GM18867 (cell line): ENCODE results near the gene SPATC1L.

Source experiments
- ATAC-seq: cut with Tn5 transposase; IDR thresholded peaks from one replicate; pipeline ENCODE4 v1.9.1; 2021; ENCODE audit warnings: mild to moderate bottlenecking, moderate library complexity; ENCODE audit not compliant: unreplicated experiment

Gene SPATC1L

GRCh38 chr21:46137908-46138307, 46.4 kb downstream of the SPATC1L start:
- no peak for ATAC-seq

GRCh38 chr21:46136739-46137349, 47.4 kb downstream of the SPATC1L start:
- ATAC-seq, result no peak

- no peak for ATAC-seq
These were observed 48.4 kb downstream of the SPATC1L start for GRCh38 chr21:46135782-46136395.

- ATAC-seq, result no peak
These were observed 52.2 kb downstream of the SPATC1L start for GRCh38 chr21:46131838-46132651.

GRCh38 chr21:46131588-46131837, 52.7 kb downstream of the SPATC1L start:
- ATAC-seq, result no peak

GRCh38 chr21:46130831-46131587, 53.2 kb downstream of the SPATC1L start:
- no peak for ATAC-seq

- no peak for ATAC-seq
These were observed 54.2 kb downstream of the SPATC1L start for GRCh38 chr21:46129846-46130651.

GRCh38 chr21:46128933-46129571, 55.2 kb downstream of the SPATC1L start:
- ATAC-seq, result no peak

GRCh38 chr21:46128106-46128932, 55.9 kb downstream of the SPATC1L start:
- no peak for ATAC-seq

GRCh38 chr21:46127239-46128105, 56.8 kb downstream of the SPATC1L start:
- ATAC-seq, result no peak

- no peak for ATAC-seq
These were observed 57.7 kb downstream of the SPATC1L start for GRCh38 chr21:46126309-46127238.

- ATAC-seq, result no peak
These were observed 58.4 kb downstream of the SPATC1L start for GRCh38 chr21:46125846-46126301.

GRCh38 chr21:46124926-46125845, 59.1 kb downstream of the SPATC1L start:
- no peak for ATAC-seq

GRCh38 chr21:46124083-46124925, 60.0 kb downstream of the SPATC1L start:
- ATAC-seq, result no peak
